PC-3 (cell line): ENCODE data around the gene USP51.
"Not testable (repeated sequence)": the region's sequence is repeated elsewhere in the genome, so short reads cannot be mapped to it uniquely, and the experiment has no call there.

Source experiments
- EZH2 ChIP-seq: fragments of 300-600 bp; sonication (generic); IDR thresholded peaks from one replicate; pipeline ENCODE4 v1.6.1; 2017; ENCODE audit warnings: antibody characterized with exemption, mild to moderate bottlenecking, low read length; ENCODE audit not compliant: unreplicated experiment
- EZH2phosphoT487 ChIP-seq: fragments of 300-600 bp; sonication (generic); IDR thresholded peaks from 2 replicates; pipeline ENCODE4 v1.6.1; 2018; ENCODE audit warnings: mild to moderate bottlenecking, antibody characterized with exemption, low read length, borderline replicate concordance
- TF ChIP-seq, protein P1 (sequence below): fragments of 300-600 bp; sonication (generic); conservative IDR thresholded peaks from 2 replicates; pipeline ENCODE4 v1.5.1; 2017; ENCODE audit warnings: antibody characterized with exemption, low read depth, mild to moderate bottlenecking, low read length

DNA sequence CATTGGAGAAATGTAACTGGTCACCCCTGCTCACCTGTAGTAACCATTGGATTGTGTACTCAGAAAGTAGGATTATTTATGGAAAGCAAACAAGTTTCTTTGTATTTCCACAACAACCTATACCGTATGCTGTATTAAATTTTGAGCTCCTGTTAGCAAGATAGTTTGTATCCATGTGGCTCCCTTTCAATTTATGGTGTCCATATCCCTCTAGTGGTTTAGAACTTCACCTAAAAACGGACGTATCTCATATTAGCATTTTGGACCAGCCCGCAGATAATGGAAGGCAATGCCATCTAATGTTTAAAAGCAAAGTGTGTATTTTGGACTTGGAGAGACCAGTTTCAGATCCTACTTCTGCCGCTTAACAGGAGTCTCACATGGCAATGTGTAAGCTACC is 17.4 kb upstream of the USP51 start:
- TF ChIP-seq, protein P1, sequence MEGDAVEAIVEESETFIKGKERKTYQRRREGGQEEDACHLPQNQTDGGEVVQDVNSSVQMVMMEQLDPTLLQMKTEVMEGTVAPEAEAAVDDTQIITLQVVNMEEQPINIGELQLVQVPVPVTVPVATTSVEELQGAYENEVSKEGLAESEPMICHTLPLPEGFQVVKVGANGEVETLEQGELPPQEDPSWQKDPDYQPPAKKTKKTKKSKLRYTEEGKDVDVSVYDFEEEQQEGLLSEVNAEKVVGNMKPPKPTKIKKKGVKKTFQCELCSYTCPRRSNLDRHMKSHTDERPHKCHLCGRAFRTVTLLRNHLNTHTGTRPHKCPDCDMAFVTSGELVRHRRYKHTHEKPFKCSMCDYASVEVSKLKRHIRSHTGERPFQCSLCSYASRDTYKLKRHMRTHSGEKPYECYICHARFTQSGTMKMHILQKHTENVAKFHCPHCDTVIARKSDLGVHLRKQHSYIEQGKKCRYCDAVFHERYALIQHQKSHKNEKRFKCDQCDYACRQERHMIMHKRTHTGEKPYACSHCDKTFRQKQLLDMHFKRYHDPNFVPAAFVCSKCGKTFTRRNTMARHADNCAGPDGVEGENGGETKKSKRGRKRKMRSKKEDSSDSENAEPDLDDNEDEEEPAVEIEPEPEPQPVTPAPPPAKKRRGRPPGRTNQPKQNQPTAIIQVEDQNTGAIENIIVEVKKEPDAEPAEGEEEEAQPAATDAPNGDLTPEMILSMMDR: not testable (repeated sequence)
- TF ChIP-seq EZH2, EZH2phosphoT487: not testable (repeated sequence)
